GM19455 (cell line): ENCODE measurements around the gene TC2N.
"Not testable (repeated sequence)": the region's sequence is repeated elsewhere in the genome, so short reads cannot be mapped to it uniquely, and the experiment has no call there.

Experiments
- ATAC-seq: cut with Tn5 transposase; IDR thresholded peaks from one replicate; pipeline ENCODE4 v1.9.1; 2021; ENCODE audit not compliant: unreplicated experiment

The TC2N gene

DNA sequence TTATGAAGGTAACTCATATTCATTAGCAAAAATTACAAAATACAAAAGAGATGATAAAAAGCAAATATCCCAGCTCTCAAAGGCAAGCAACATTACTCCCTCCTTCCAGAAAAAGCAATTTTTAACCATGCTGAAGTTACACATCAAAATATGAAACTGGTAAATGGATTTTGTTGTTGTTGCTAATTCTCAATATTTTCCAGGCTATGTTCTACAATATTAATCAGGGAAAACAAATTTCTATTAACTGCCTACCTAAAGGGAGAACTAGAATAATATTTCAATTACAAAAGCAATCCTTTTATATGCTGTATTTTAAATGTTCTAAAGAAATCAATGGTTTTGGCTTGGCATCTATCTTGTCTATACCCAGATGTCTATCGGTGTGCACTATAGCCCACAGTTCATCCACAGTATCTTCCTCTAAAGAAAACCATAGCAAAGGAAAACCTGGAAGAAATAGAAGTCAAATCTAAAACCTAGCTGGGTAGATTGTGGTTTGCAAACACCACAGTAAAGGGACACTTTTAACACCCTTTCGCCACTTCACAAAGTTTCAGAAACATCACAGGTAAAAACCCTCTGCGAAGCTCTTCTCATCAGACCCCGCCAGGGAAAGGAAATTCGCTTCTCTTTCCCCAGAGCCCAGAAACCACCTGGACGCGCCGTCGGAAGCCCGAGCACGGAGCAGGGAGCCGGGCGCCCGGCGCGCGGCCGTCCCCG is 32.0 kb downstream of the TC2N start:
- ATAC-seq, result peak; percentile 18

DNA sequence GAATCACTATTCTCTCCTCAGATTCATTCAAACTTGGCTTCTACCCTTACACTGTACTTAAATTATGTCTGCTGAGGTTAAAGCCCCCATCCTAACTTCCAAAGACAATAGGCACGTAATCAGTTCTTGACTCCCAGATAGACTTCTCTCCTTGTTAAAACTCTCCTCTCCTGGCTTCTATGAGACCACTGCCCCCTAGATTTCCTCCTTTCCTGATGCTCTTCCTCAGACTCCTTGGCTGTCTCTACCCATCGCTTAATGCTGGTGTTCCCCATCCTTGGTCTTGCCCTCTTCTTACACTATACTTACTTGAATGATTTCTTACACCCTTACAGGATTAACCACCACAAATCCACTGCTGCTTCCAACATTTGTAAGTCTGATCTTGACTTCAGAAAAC is 32.8 kb downstream of the TC2N start:
- no peak for ATAC-seq

DNA sequence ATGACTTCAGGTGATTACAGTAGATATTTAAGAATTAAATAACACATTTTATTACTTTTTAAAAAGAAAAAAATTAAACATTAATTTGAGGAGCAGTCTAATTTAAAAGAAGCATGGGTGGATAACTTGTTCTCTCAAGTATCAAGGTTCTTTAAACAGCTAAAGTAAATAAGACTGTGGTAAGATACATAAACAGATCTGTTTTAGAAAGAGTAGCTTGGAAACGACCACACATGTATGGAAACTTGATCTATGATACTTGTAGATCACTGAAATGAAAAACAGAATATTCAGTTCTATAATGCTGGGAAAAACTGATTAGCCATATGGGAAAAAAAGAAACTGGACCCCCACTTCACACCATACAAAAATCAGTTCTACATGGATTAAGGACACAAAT is 36.0 kb downstream of the TC2N start:
- ATAC-seq, result no peak

DNA sequence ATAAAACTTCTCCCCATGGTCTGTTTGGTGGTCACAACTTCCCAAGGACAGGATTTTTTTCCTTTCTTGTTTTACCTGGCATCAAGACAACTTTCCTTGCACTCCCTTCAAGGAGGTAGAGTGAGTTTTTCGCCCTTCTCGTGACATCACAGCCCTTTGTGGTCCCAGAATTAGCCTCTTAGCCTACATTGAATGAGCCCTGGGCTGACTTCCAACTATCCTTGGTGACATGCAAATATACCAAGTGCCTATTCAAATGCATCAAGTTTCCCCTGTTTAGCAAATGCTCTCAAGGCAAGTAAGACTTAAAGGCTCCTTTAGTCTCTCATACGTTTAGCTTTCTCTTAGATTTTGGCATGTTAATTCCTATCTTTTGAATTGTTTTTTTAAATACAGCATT is 36.6 kb downstream of the TC2N start:
- no peak for ATAC-seq

DNA sequence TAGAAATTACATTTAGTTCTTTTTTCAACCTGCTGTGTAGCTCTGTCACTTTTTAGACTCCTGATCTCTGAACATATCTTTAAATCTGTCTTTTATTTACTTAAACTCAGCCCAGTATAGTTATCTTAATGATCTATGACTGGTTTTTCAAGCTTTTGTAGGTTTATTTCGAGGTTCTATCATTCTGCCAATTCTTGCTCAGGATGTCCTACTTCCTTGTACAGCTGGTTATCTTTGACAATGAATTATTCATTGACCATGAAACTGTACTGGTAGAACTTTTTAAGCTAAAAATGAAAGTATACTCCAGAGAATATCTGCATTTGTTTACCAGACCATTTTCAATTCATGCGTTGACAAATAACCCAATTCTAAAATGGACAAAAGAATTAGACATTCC is 37.8 kb downstream of the TC2N start:
- no peak for ATAC-seq

DNA sequence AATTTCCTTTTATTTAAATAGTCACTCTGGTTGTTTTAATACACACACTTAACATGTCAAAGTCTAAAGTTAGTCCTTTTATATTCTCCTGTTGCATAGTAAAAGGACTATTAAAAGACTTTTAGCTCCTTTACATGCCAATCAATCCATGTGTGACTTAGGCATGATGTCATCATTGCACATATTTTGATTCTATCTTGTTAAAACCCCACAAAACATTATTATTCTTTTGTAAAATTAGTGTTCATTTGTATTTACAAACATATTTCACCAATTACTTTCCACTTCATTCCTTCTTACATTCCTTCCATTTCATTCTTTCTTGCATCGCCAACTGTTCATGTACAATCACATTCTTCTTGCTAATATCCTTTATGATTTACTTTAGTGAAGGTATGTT is 39.6 kb downstream of the TC2N start:
- ATAC-seq, result no peak

DNA sequence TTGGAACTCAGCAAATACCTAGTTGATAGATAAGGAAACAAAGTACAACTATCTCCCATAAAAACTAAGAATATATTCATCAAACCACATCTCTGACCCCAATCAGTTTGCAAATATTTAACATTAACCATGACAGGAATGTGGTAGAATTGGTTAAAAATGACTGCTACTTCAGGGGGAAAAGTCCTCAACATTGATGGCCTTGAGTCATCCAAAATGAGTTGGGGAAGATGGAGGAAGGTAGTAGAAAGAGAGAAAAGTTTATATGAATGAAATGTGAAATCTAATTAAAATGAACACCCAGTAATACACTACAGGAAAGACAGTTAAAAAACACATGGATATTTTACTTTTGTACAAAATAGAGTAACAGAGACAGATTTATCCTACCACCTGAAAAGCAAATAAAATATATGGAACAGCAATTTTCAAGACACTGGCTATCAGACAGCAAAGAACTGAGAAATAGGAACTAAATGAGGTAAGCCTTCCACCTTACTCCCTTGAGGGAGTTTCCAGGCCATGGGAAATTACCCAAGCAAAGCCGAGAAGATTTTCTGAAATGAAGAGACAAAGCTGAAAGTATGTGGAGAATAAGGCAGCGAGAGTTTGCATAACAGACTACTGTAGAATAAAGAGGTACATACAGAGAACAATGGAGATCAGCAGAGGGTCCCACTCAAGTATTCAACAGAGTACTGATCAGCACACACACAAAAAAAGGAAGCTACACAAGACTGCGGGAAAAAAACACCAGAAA is 49.6 kb downstream of the TC2N start:
- no peak for ATAC-seq

DNA sequence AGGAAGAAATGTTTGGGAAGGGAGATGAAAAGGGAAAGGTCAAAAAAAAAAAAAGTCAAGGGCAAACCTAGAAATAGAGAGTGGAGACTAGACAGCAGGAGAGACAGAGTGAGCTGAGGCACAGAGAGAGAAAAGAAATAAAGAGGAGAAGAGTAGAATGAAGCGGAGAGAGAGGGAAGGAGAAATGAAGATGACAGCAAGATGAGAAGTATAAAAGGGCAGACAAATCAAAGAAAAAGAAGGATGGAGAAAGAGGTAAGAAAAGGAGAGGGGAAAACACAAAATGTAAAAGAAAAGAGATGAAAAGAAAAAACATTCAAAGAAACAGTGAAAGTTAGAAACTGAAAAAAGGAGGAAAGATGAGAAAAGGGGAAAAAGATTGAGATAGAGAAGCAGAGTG is 53.0 kb downstream of the TC2N start:
- ATAC-seq, result no peak

DNA sequence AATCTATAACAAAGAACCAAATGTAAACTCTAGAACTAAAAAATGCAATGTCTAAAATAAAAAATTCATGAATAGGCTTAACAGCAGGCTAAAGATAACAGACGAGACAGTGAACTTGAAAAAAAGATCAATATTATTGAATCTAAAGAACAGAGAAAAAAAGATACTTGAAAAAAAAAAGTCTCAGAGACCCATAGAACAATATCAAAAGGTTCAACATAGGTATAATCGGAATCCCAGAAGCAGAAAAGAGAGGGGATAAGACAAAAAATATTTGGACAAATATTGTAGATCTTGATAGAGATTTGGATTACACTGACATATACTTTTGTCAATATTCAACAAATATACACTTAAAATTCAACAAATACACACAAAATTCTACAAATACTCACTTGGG is 56.6 kb downstream of the TC2N start:
- no peak for ATAC-seq

DNA sequence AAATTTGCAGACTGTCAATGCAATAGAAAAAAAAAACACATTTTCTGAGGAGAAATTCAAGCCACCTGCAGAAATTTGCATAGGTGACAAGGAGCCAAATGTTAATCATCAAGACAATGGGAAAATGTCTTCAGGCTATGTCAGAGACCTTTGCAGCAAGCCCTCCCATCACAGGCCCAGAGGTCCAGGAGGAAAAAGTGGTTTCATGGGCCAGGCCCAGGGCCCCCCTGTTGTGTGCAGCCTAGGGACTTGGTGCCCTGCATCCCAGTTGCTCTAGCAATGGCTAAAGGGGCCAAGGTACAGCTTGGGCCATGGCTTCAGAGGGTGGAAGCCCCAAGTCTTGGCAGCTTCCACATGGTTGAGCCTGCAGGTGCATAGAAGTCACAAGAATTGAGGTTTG is 60.6 kb downstream of the TC2N start:
- no peak for ATAC-seq

DNA sequence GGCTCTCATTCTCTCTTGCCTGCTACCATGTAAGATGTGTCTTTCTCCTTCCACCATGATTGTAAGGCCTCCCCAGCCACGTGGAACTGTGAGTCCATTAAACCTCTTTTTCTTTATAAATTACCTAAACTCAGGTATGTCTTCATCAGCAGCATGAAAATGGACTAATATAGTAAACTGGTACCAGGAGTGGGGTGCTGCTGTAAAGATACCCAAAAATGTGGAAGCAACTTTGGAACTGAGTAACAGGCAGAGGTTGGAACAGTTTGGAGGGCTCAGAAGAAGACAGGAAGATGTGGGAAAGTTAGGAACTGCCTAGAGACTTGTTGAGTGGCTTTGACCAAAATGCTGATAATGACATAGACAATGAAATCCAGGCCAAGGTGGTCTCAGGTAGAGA is 61.2 kb downstream of the TC2N start:
- ATAC-seq, result not testable (repeated sequence)

DNA sequence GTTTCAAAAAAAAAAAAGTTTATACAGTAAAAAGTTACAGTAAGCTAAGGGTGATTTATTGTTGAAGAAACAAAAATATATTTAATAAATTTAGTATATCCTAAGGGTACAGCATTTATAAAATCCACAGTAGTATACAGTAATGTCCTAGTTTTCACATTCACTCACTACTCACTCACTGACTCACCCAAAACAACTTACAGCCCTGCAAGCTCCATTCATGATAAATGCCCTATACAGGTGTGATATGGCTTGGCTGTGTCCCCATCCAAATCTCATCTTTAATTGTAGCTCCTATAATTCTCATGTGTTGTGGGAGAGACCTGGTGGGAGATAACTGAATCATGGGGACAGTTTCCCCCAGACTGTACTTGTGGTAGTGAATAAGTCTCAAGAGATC is 61.7 kb downstream of the TC2N start:
- no peak for ATAC-seq

DNA sequence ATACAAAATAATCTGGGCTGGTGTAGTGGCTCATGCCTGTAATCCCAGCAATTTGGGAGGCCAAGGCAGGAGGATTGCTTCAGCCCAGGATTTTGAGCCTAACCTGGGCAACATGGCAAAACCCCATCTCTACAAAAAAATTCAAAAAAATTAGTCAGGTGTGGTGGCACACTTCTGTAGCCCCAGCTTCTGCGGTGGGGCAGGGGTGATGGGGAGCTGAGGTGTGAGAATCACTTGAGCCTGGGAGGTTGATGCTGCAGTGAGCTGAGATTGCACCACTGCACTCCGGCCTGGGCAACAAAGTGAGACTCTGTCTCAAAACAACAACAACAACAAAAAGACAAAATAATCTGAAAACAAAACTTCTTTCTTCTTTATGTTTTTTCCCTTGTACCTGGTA is 66.0 kb downstream of the TC2N start:
- no peak for ATAC-seq

DNA sequence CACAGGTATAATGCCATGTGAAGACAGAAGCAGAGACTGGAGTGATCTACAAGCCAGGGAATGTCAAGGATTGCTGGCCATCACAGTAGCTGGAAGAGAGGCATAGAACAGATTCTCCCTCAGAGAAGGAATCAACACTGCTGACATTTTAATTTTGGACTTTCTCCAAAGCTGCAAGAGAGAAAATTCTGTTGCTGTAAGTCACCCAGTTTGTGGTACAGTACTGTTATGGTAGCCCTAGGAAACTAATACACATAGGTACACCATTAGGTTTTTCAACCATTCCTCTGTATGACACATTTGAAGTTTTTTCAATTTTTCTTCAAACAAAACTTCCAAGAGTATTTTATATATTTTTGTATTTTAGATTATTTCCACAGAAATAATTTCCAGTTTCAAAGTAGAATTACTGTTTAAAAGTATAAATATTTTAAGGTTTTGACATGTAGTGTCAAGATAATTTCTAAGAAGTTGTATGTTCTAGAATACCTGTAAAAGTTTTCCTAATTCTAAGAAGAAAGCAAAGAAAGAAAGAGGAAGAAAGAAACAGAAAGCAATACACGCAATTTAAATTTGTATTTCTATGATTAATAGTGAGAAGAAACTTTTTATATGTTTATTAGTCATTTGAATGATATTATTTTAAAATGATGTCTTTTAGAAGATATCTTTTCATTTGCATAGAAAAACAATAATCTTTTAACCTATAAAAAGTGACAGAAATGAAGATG is 70.6 kb downstream of the TC2N start:
- no peak for ATAC-seq

DNA sequence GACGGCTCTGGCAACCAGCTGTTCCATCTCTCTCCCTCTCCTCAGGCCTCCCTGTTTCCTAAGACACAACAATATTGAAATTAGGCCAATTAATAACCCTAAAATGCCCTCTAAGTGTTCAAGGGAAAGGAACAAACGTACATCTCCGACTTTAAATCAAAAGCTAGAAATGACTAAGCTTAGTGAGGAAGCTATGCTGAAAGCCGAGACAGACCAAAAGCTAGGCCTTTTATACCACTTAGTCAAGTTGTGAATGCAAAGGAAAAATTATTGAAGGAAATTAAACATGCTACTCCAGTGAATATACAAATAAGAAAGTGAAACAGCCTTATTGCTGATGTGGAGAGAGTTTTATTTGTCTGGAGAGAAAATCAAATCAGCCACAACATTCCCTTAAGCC is 73.6 kb downstream of the TC2N start:
- no peak for ATAC-seq

DNA sequence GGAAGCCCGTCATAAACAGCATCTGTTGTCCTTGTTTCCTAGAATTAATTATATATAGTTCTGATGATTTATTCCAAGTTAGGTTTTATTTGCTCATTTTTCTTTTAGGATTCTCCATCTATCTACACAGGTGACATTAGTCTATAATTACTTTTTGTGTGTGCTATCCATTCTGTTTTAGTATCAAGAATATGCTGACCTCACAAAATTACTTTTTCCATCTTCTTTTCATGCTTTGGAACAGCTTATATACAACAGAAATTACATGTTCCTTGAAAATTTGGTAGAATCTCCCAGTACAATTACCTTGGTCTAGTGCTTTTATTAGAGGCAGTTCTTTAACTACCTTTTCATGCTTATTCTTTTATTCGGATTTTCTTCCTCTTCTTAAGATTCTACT is 81.1 kb downstream of the TC2N start:
- no peak for ATAC-seq

DNA sequence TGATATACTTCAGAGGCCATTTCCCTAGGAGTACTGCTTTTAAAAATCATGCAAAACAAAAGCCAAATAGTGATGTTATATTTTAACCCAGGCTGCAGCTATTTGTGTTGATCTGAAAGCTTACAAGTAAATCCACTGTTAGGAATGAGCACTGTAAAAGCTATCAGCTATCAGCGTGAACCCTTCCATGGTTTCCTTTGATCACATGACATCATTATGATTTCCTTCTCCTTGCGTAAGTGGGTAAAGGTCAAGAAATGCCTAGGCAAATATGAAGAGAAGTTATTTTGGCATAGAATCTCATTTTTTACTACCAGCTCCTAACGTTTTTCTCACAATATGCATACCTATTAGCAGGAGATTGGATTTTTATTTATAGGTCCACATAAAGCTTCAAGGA is 86.9 kb downstream of the TC2N start:
- no peak for ATAC-seq

DNA sequence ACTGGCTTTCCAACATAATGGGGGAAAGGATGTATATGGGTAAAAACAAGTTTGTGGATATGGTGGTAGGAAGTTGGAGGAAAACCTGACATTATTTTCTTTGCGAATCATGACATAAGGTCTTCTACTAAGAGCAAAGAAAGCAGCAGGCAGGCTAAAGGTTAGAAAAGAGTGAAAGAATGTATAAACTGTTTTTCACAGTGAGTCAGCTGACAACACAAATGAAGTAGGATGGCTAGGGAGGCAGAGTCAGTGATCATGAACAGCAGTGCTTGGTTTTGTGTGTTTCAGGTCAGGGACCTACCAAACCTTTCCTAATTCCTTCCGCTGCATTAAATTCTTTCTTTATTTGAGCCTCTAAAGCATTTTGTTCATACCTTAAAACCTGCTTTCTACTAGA is 89.1 kb downstream of the TC2N start:
- no peak for ATAC-seq

DNA sequence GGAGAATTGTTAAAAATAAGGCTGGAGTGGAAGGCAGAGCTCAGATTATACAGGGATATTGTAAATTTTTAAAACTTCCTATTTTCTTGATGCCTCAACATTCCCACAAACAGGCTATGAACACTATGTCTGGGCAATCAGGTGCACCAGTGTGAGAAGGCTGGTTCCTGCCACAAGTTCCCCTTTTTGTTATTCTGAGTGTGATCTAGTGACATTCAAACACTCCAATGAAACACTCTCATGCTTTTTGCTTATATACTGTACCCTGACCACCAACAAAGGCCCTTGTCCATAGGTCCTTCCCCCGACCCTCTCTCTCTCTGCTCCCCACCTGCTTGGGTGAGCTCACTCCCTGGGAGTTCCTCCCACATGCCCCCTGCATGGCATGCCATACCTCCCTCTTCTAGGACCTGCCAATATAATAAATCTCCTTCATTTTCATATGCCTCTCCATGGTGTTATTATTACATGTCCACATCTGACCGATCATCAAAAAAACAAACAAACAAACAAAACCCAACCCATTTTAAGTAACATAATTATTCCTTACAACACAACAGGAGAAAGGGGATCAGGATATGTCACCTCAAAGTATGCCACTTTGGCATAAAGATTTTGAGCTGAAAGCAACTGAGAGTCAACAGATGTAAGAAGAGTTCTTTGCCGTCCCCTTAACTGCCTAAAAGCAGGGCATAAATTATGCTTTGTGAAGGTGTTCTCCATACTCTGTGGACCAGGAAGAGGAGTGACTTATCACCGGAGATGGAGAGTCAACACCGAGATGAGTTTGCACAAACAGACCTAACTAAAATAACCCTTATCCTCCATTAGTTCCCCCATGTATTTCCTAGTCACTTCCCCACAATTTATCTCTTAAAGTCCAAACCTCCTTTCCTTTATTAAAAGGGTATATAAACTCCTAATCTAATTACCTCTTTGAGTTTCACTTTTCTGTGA is 92.9 kb downstream of the TC2N start:
- no peak for ATAC-seq

DNA sequence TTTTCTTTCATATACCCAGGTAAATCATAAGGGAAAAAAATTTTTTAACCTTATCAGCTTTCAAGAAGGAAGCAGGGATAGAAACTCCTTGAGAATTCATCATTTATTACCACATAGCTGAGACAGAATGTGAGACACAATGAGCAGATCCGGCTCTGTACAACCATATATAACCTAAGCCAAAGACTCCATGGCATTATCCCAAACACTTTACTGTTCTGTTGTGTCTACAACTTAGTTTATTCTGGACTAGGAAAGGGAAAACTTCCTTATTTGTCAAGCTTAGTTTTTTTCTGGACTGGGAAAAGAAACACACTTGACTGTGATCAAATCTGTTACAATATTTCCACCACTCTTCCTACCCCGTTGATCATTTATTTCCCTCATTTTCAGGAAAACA is 97.2 kb downstream of the TC2N start:
- no peak for ATAC-seq
